Stomach (tissue), 4 donors: Measurements from ENCODE around the gene NEURL1B.

ENCODE experiments used
- CTCF ChIP-seq, 7 experiments: fragments of 450-650 bp in 4 of 7; fragments of 200-600 bp in 3 of 7; sonication (generic) in 3 of 7; IDR thresholded peaks; one replicate each; pipeline ENCODE4 v1.5.1; 2016 to 2019; ENCODE audit warnings: antibody characterized with exemption in 7 of 7, control low read depth in 2 of 7, mild to moderate bottlenecking in 1 of 7
- POLR2AphosphoS5 ChIP-seq, 3 donors: sonication (generic); formaldehyde crosslinking; IDR thresholded peaks; one replicate each; pipeline ENCODE4 v1.6.1; 2016; ENCODE audit warnings: antibody characterized with exemption in 3 of 3

DNA sequence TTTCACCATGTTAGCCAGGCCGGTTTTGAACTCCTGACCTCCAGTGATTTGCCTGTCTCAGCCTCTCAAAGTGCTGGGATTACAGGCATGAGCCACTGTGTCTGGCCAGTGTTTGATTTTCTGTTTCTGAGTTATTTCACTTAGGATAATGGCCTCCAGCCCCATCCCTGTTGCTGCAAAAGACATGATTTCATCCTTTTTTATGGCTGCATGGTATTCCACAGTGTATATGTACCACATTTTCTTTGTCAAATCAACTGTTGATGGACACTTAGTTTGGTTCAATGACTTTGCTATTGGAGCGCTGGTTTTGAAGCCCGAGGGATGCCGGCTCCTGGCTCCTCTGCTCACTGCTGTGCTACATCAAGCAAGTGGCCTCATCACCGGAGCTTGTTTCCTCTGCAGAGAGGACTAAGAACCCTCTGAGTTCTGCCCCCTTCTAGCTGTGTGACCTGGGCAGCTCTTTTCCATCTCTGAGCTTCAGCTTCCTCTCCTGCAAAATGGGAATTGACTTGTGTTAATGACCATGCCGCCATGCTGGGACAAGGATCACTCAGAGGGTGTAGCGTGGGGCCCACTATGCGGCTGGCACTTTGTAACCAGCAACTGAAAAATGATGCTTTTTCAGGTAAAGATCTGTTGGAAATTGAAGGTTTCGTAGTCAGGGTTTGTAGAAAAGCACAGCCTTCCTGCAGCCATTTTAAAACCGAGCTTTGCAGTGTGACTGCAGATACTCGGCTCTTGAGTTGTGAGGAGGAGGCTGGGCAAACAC is 4.6 kb upstream of the NEURL1B start:
- no peak for TF ChIP-seq CTCF (IDR thresholded peaks at IDR 0.05)
- no peak for TF ChIP-seq POLR2AphosphoS5 (IDR thresholded peaks at IDR 0.05)
